Inflammatory macrophage (primary cell): ENCODE data around the gene UGT1A1.

ENCODE experiments used
- DNase-seq, 2 donors: peaks; one replicate each; pipeline ENCODE4 v3.0.0-alpha.2; 2020 to 2022

UGT1A1 gene

GRCh38 chr2:233798335-233799086 is 38.4 kb downstream of the UGT1A1 start:
- DNase-seq, result no peak

- DNase-seq, result no peak
These were observed 39.1 kb downstream of the UGT1A1 start for GRCh38 chr2:233799087-233799665.

GRCh38 chr2:233799716-233800115 is 39.6 kb downstream of the UGT1A1 start:
- DNase-seq, result no peak

GRCh38 chr2:233800208-233800607 is 40.1 kb downstream of the UGT1A1 start:
- DNase-seq, result no peak

DNA sequence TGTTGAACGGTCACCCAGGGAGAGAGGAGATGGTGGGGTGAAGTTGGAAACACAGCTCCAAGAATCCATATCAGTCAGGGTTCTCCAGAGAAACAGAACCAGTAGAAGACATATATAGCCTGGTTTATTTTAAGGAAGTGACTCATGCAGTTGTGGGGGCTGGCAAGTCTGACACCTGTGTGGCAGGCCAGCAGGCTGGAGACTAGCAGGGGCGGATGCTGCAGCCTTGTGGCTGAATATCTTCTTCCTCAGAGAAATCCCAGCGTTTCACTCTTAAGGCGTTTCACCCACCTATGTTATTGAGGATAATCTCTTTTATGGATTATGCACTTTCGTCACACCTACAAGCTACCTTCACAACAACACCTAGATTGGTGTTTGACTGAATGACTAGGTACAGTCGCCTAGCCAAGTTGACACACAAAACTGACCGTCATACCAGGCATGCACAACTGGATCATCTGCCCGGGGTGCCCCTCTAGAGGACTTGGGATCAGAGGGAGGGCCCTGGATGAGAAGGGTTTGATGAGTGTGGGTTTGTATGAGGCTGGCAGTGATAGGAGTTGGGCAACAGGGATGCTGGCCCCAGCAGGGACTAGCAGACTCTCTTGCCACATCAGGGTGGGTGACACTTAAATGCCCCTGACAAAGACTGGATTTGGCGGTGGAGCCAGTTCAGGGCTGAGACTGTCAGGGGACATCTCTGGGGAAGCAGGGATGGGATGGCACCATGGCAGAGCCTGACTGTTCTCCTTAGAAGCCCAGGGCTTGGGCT is 41.5 kb downstream of the UGT1A1 start:
- DNase-seq, result no peak

- DNase-seq, result no peak
These were observed 42.2 kb downstream of the UGT1A1 start for GRCh38 chr2:233802132-233802815.

DNA sequence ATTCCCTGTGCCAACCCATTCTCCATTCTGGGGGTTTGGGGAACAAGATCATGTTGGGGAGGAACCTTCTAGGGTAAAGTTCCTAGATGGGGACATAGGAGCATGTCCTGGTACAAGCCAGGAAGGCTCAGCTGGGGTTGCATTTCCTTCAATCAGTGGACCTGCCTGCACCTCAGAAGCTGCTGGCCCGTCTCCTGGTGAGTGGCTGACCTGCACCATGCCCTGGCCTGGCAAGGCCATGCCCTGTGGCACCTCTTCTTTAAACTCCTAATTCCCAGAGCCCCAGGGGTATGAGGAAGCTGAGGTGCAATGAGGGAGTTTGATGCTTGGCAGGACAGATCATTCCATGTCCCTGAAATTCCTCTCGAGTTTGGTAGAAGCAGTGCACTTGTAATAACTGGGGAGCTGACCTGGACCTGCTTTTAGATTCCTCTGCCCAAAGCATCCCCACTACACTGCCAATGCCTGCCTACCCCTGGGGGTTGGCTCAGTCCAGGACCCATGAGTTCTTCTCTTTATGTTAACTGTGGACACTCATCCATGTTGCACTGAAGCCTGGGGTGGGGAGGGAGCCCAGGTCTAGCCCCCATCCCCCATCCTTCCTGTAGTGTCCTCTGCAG is 43.3 kb downstream of the UGT1A1 start:
- no peak for DNase-seq

- no peak for DNase-seq
These were observed 43.9 kb downstream of the UGT1A1 start for GRCh38 chr2:233803994-233804393.

DNA sequence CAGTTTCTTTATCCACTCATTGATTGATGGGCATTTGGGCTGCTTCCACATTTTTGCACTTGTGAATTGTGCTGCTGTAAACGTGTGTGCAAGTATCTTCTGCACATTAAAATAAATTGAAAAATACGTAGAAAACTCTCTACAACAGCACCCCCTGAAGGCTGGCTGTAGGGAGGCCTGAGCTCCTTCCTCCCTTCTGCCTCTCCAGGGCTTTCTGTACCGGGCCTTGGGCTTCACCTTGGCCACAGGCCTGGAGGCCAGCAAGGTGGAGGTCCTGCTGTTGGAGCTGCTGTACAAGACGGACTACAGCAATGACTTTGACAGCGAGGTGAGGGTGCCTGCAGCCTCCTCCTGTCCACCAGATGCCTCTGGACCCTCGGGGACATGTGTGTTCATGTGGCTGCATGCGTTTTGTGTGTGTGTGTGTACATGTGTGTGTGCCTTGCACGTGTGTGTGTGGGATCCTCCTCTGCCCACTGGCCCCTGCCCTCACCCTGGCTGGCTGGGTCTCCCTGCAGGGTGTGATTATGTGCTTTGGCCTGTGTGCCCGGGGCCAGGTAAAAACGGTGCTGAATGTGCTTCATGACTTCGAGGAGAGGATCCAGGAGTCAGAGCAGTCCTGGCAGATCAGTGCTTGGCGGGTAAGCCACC is 47.3 kb downstream of the UGT1A1 start:
- DNase-seq, result no peak

GRCh38 chr2:233807966-233808935 is 48.2 kb downstream of the UGT1A1 start:
- no peak for DNase-seq

DNA sequence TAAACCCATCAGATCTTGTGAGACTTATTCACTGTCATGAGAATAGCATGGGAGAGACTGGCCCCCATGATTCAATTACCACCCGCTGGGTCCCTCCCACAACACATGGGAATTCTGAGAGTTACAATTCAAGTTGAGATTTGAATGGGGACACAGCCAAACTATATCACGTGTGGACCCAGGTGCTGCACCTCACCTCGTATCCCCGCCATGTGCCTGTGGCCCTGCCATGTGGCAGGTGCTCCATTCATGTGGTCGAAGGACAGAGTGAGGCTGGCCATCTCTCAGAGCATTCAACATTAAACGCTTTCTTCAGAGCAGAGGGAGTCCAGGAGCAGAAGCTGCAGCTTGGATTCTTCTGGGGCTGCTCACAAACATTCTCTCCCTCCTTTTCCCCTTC is 50.3 kb downstream of the UGT1A1 start:
- DNase-seq, result no peak

GRCh38 chr2:233811087-233811486 is 51.0 kb downstream of the UGT1A1 start:
- DNase-seq, result no peak

GRCh38 chr2:233811732-233812131 is 51.7 kb downstream of the UGT1A1 start:
- DNase-seq, result no peak

GRCh38 chr2:233813236-233814055 is 53.4 kb downstream of the UGT1A1 start:
- no peak for DNase-seq

DNA sequence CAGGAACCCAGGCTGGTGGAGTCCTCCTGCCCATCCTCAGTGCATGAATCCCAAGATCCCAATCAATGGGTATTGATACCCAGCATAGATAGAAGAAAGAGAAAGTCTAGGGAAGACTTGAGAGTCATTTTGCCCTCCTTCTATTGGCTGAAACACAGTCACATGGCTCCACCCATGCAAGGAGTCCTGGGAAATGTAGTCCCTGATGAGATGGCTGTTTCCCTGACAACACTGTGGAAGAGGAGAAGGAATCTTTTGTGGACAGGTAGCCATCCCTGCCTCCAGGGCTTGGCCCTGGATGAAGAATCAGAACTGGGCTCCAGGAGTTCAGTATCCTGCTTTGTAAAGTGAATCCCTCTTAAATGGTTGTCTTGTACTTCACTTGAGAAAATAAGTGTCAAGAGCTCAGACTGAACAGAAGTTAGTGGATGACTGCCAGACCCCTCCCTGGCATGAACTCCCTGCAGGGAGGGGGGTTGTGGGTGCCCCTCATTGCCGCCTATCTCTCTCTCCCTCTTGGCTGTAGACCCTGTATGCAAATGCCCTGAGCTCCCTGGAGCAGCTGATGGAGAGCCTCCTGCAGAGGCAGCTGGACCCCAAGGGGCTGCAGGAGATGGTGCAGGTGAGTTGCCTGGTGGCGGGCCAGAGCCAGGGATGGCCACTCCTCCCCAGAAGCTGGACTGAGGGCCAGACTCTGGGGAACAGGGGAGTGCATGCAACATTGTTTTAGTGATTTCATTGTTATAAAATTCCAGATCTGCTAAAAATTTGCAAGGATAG is 54.2 kb downstream of the UGT1A1 start:
- DNase-seq, result no peak

DNA sequence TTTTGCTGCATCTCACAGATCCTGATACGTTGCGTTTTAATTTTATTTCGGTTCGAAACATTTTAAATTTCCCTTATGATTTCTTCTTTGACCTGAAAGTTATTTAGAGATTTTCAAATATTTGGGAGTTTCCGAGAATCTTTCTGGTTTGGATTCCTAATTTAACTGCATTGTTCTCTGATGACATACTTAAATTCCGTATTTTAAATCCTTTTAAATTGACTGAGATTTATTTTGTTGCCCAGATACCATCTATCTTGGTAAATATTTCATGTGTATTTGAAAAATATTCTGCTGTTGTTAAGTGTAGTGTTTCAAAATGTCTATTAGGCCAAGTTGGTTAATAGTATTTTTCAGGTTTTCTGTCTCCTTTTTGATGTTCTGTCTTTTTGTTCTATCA is 55.8 kb downstream of the UGT1A1 start:
- DNase-seq, result no peak

DNA sequence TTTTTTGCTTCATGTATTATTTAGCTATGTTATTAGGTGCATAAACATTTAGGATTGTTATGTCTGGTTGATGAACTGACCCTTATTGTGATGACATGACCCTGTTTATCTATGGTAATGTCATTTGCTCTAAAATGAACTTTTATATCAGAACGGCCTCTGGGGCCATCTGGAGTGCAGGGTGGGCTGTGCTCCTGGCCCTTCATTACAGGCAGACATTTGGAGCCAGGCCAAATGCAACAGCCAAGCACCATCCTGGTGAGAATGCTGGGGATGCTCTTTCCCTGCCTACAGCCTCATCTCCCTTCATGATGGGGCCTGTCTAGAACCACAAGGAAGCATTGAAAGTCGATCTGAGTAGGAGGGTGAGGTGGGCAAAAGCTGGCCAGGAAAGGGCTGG is 56.3 kb downstream of the UGT1A1 start:
- DNase-seq, result no peak

DNA sequence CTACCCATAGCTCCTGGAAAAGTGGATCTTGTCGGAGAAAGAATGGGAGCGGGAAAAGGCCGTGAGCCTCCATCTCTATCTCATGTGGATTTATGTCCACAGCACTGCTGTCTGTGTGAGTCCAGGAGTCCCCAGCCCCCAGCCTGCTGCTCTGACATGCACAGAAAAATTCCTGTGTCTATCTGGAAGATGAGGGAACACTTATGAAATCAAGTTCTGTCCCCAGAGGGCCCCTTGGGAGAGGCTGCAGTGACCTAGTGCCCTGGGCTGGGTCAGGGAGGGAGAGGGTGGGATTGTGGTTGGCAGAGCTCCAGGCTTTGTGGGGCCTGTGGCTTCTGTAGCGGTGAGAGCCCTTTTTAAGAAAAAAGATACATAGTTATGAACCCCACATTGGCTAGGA is 56.7 kb downstream of the UGT1A1 start:
- DNase-seq, result no peak

- DNase-seq, result no peak
These were observed 57.4 kb downstream of the UGT1A1 start for GRCh38 chr2:233817361-233817911.
